SK-N-SH treated with all-trans-retinoic acid at 6 μM for 48 hours (cell line): ENCODE measurements around the gene GGA3.

Experiments used
- ATAC-seq: fragments of 200-7000 bp; cut with Tn5 transposase; 3 replicates; pipeline ENCODE4 v1.9.1; 2020; ENCODE audit warnings: mild to moderate bottlenecking, moderate library complexity
- ARNTL ChIP-seq: fragments of 450-650 bp; formaldehyde crosslinking; IDR thresholded peaks from 2 replicates; pipeline ENCODE4 v1.5.0; 2020; ENCODE audit warnings: low read depth, mild to moderate bottlenecking, moderate library complexity, borderline replicate concordance
- BACH2 ChIP-seq: fragments of 250-450 bp; sonication (Bioruptor Pico); IDR thresholded peaks from 2 replicates; pipeline ENCODE4 v1.9.0; 2021; ENCODE audit warnings: mild to moderate bottlenecking, borderline replicate concordance
- CSDC2 ChIP-seq: fragments of 250-450 bp; sonication (Bioruptor Pico); IDR thresholded peaks from 2 replicates; pipeline ENCODE4 v1.5.0; 2020; ENCODE audit warnings: mild to moderate bottlenecking, moderate library complexity
- CSRNP3 ChIP-seq: fragments of 250-450 bp; sonication (Bioruptor Pico); IDR thresholded peaks from 2 replicates; pipeline ENCODE4 v1.5.1; 2021; ENCODE audit warnings: mild to moderate bottlenecking, moderate library complexity
- ESRRG ChIP-seq: fragments of 250-450 bp; sonication (Bioruptor Pico); IDR thresholded peaks from 2 replicates; pipeline ENCODE4 v1.6.1; 2021; ENCODE audit warnings: mild to moderate bottlenecking
- GLIS3 ChIP-seq: fragments of 250-450 bp; sonication (Bioruptor Pico); IDR thresholded peaks from 2 replicates; pipeline ENCODE4 v1.5.0; 2020; ENCODE audit warnings: mild to moderate bottlenecking, moderate library complexity
- OSR1 ChIP-seq: fragments of 250-450 bp; sonication (Bioruptor Pico); IDR thresholded peaks from 2 replicates; pipeline ENCODE4 v1.8.0; 2022; ENCODE audit warnings: moderate library complexity, mild to moderate bottlenecking, inconsistent platforms
- POU6F1 ChIP-seq: fragments of 250-450 bp; sonication (Bioruptor Pico); IDR thresholded peaks from 2 replicates; pipeline ENCODE4 v1.8.0; 2021; ENCODE audit warnings: low read depth, mild to moderate bottlenecking, moderate library complexity, borderline replicate concordance
- PPARA ChIP-seq: fragments of 250-450 bp; sonication (Bioruptor Pico); IDR thresholded peaks from 2 replicates; pipeline ENCODE4 v1.5.0; 2020; ENCODE audit warnings: mild to moderate bottlenecking, borderline replicate concordance
- SNAI2 ChIP-seq: fragments of 250-450 bp; sonication (Bioruptor Pico); IDR thresholded peaks from 2 replicates; pipeline ENCODE4 v1.5.0; 2020; ENCODE audit warnings: mild to moderate bottlenecking, moderate library complexity
- TCF4 ChIP-seq: fragments of 250-450 bp; sonication (Bioruptor Pico); IDR thresholded peaks from 2 replicates; pipeline ENCODE4 v1.8.0; 2021; ENCODE audit warnings: mild to moderate bottlenecking, moderate library complexity, borderline replicate concordance
- TOX ChIP-seq: fragments of 250-450 bp; sonication (Bioruptor Pico); IDR thresholded peaks from 2 replicates; pipeline ENCODE4 v1.8.0; 2021; ENCODE audit warnings: mild to moderate bottlenecking, moderate library complexity, borderline replicate concordance
- ZFP30 ChIP-seq: fragments of 450-650 bp; formaldehyde crosslinking; IDR thresholded peaks from 2 replicates; pipeline ENCODE4 v1.5.0; 2022; ENCODE audit warnings: mild to moderate bottlenecking, moderate library complexity
- ZNF565 ChIP-seq: fragments of 450-650 bp; formaldehyde crosslinking; conservative IDR thresholded peaks from 2 replicates; pipeline ENCODE4 v1.5.0; 2020; ENCODE audit warnings: low read depth, mild to moderate bottlenecking, moderate library complexity
- ZNF70 ChIP-seq: fragments of 450-650 bp; formaldehyde crosslinking; IDR thresholded peaks from 2 replicates; pipeline ENCODE4 v1.5.0; 2020; ENCODE audit warnings: mild to moderate bottlenecking, moderate library complexity
- TF ChIP-seq, protein P1 (sequence below): fragments of 250-450 bp; sonication (Bioruptor Pico); IDR thresholded peaks from 2 replicates; pipeline ENCODE4 v1.5.0; 2020; ENCODE audit warnings: mild to moderate bottlenecking, moderate library complexity
- TF ChIP-seq, protein P2 (sequence below): fragments of 250-450 bp; sonication (Bioruptor Pico); IDR thresholded peaks from 2 replicates; pipeline ENCODE4 v1.8.0; 2020; ENCODE audit warnings: mild to moderate bottlenecking, moderate library complexity, borderline replicate concordance
- TF ChIP-seq, protein P3 (sequence below): fragments of 250-450 bp; sonication (Bioruptor Pico); IDR thresholded peaks from 2 replicates; pipeline ENCODE4 v1.5.1; 2020; ENCODE audit warnings: low read depth, mild to moderate bottlenecking, moderate library complexity

GGA3 gene

DNA sequence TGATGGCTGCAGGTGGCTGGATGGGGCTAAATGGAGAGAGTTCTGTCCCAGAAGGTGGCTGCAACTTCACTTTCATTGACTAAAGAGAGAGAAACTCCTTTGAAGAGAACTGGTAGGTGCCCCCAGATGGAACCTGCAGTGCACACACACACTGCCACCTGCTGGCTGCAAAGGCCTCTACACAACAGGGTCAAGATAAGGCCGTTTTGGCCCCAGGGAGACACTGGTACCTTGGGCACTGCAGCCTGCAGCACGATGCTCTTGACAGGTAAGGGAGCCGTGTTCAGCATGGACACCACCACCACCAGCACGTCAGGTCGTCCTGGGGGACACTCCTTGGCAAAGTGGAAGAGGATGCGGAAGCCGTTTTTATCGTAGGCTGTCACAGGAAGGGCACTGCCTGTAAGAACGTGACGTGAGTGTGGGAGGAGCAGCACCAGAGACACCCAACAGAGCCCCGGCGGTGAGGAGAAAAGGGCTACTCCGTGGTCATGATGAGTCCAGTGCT, 22.7 kb downstream of the GGA3 start (continued):
- TF ChIP-seq, protein P1, sequence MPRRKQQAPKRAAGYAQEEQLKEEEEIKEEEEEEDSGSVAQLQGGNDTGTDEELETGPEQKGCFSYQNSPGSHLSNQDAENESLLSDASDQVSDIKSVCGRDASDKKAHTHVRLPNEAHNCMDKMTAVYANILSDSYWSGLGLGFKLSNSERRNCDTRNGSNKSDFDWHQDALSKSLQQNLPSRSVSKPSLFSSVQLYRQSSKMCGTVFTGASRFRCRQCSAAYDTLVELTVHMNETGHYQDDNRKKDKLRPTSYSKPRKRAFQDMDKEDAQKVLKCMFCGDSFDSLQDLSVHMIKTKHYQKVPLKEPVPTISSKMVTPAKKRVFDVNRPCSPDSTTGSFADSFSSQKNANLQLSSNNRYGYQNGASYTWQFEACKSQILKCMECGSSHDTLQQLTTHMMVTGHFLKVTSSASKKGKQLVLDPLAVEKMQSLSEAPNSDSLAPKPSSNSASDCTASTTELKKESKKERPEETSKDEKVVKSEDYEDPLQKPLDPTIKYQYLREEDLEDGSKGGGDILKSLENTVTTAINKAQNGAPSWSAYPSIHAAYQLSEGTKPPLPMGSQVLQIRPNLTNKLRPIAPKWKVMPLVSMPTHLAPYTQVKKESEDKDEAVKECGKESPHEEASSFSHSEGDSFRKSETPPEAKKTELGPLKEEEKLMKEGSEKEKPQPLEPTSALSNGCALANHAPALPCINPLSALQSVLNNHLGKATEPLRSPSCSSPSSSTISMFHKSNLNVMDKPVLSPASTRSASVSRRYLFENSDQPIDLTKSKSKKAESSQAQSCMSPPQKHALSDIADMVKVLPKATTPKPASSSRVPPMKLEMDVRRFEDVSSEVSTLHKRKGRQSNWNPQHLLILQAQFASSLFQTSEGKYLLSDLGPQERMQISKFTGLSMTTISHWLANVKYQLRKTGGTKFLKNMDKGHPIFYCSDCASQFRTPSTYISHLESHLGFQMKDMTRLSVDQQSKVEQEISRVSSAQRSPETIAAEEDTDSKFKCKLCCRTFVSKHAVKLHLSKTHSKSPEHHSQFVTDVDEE (CRISPR knock-in tag) = no peak
- TF ChIP-seq PPARA (CRISPR knock-in tag) (no peak), ZFP30 (CRISPR knock-in tag) (no peak), BACH2 (CRISPR knock-in tag) (no peak), ARNTL (CRISPR knock-in tag) (no peak), ZNF70 (CRISPR knock-in tag) (no peak), TOX (CRISPR knock-in tag) (no peak), TCF4 (CRISPR knock-in tag) (no peak), ESRRG (CRISPR knock-in tag) (no peak)
- TF ChIP-seq, protein P2, sequence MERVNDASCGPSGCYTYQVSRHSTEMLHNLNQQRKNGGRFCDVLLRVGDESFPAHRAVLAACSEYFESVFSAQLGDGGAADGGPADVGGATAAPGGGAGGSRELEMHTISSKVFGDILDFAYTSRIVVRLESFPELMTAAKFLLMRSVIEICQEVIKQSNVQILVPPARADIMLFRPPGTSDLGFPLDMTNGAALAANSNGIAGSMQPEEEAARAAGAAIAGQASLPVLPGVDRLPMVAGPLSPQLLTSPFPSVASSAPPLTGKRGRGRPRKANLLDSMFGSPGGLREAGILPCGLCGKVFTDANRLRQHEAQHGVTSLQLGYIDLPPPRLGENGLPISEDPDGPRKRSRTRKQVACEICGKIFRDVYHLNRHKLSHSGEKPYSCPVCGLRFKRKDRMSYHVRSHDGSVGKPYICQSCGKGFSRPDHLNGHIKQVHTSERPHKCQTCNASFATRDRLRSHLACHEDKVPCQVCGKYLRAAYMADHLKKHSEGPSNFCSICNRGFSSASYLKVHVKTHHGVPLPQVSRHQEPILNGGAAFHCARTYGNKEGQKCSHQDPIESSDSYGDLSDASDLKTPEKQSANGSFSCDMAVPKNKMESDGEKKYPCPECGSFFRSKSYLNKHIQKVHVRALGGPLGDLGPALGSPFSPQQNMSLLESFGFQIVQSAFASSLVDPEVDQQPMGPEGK (CRISPR knock-in tag) = no peak
- TF ChIP-seq, all 23 proteins: peak for 0

DNA sequence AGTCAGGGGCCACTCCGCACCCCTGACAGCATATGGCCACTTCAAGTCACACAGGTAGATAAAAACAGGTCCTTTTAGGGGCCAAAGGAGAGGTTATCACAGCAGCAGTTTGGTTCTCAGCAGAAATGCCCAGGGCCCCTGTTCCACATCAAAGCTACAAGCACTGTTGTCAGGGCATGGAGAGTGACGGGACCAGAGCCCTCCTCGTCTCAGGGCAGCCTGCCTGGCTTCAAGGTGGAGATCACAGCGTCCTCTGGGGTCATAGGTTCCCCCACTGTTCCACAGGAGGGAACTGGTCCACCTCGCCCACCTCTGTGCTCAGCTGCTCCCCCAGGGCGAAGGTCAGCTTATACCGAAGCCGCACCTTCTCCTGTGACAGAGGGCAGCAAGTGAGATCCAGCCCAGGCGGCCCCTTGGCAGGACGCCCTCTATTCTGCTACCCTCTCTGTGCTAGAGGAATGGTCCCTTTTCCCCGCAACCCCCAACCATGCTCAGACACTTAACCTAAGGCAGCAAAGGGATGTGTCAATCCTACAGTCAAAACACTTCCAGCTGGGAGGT, 23.3 kb downstream of the GGA3 start:
- TF ChIP-seq CSDC2 (CRISPR knock-in tag) = no peak
- TF ChIP-seq CSRNP3 (CRISPR knock-in tag) = no peak
- no peak for TF ChIP-seq POU6F1 (CRISPR knock-in tag)
- TF ChIP-seq TCF4 (CRISPR knock-in tag) = no peak
- TF ChIP-seq OSR1 (CRISPR knock-in tag) = no peak
- no peak for TF ChIP-seq ZFP30 (CRISPR knock-in tag)
- no peak for TF ChIP-seq GLIS3 (CRISPR knock-in tag)
- TF ChIP-seq ZNF565 = no peak
- TF ChIP-seq, protein P3, sequence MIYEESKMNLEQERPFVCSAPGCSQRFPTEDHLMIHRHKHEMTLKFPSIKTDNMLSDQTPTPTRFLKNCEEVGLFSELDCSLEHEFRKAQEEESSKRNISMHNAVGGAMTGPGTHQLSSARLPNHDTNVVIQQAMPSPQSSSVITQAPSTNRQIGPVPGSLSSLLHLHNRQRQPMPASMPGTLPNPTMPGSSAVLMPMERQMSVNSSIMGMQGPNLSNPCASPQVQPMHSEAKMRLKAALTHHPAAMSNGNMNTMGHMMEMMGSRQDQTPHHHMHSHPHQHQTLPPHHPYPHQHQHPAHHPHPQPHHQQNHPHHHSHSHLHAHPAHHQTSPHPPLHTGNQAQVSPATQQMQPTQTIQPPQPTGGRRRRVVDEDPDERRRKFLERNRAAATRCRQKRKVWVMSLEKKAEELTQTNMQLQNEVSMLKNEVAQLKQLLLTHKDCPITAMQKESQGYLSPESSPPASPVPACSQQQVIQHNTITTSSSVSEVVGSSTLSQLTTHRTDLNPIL (CRISPR knock-in tag) = no peak
- no peak for TF ChIP-seq PPARA (CRISPR knock-in tag)
- no peak for TF ChIP-seq SNAI2 (CRISPR knock-in tag)
- TF ChIP-seq, protein P1 (CRISPR knock-in tag) = no peak
- ATAC-seq = no peak
